K562 (cell line): Measurements from ENCODE around the gene GABRP. TPM values are rescaled to one million over a fixed set of nuclear protein-coding genes. Genes with fewer than 3 reads are reported as not detected.

Source experiments
- ATAC-seq: fragments of 200-7000 bp; cut with Tn5 transposase; 3 replicates; pipeline ENCODE4 v1.9.1; 2020; ENCODE audit warnings: moderate library complexity
- BruUV-seq: library from RNA; stranded (reverse); fragments of 400-500 nt; replicated peaks from 2 replicates; lab custom pipeline; 2021; lab: Mats Ljungman, UMichigan
- CTCF ChIA-PET: fragments of 300-600 bp; formaldehyde crosslinking; extraction: SDS; loops from one replicate; lab custom pipeline; 2021; ENCODE audit warnings: low intra/inter-chr PET ratio; lab: Yijun Ruan, JAX
- POLR2A ChIA-PET: fragments of 300-600, 350-650 bp; sonication (Branson Sonifier 250); formaldehyde crosslinking; extraction: SDS; loops from one replicate; lab custom pipeline; 2021; ENCODE audit warnings: antibody characterized with exemption, inconsistent platforms; lab: Yijun Ruan, JAX
- DNase-seq, 4 experiments: peaks; one replicate each; pipeline versions ENCODE4 v3.0.0 to v3.0.0-alpha.2; 2011 to 2018; ENCODE audit warnings: low spot score in 3 of 4, mixed read lengths in 3 of 4; ENCODE audit errors: extremely low read depth in 1 of 4
- FAIRE-seq: peaks from 2 replicates; lab custom pipeline; 2011; peaks lifted over from hg19 to GRCh38; lab: Jason Lieb, UNC
- H2AFZ ChIP-seq: 2 replicates; pipeline ENCODE4 v1.6.0; 2011; ENCODE audit warnings: low read depth, low read length, control low read depth, inconsistent platforms
- H3K27ac ChIP-seq: fragments of 200-600 bp; 3 replicates; pipeline ENCODE4 v1.8.0; 2011; ENCODE audit warnings: low read depth, mild to moderate bottlenecking, control low read depth, inconsistent platforms, low read length, moderate library complexity, mixed read lengths; ENCODE audit errors: extremely low read depth
- H3K27me3 ChIP-seq, 2 experiments: fragments of 300-600 bp in 1 of 2; 2 replicates in 1 of 2; 3 replicates in 1 of 2; pipeline versions ENCODE4 v1.6.0 to v1.8.0; 2011; ENCODE audit warnings: inconsistent platforms in 2 of 2, low read length in 2 of 2, mild to moderate bottlenecking in 1 of 2, mixed read lengths in 1 of 2, moderate library complexity in 1 of 2; ENCODE audit not compliant: control insufficient read depth in 2 of 2, insufficient read depth in 2 of 2
- H3K36me3 ChIP-seq: fragments of 300-600 bp; 3 replicates; pipeline ENCODE4 v1.8.0; 2011; ENCODE audit warnings: mild to moderate bottlenecking, low read length, inconsistent platforms; ENCODE audit not compliant: control insufficient read depth, insufficient read depth
- H3K4me1 ChIP-seq, 2 experiments: fragments of 200-600 bp in 1 of 2; replicated peaks in 1 of 2; 2 replicates in 1 of 2; 3 replicates in 1 of 2; pipeline versions ENCODE4 v1.5.1 to v1.8.0; 2011; ENCODE audit warnings: inconsistent platforms in 2 of 2, low read length in 2 of 2, mild to moderate bottlenecking in 1 of 2, mixed read lengths in 1 of 2, moderate library complexity in 1 of 2; ENCODE audit not compliant: control insufficient read depth in 2 of 2, insufficient read depth in 2 of 2
- H3K4me2 ChIP-seq: 2 replicates; pipeline ENCODE4 v1.6.1; 2011; ENCODE audit warnings: low read length, control low read depth, inconsistent platforms, mixed read lengths; ENCODE audit not compliant: insufficient read depth
- H3K4me3 ChIP-seq: fragments of 200-600 bp; sonication (generic), shearing (Covaris generic); 2 replicates; pipeline ENCODE4 v1.5.1; 2016; ENCODE audit warnings: control low read depth, inconsistent platforms
- H3K79me2 ChIP-seq: fragments of 200-600 bp; 3 replicates; pipeline ENCODE4 v1.8.0; 2011; ENCODE audit warnings: low read length, inconsistent platforms; ENCODE audit not compliant: control insufficient read depth, insufficient read depth
- H3K9ac ChIP-seq, 2 experiments: 2 replicates each; pipeline versions ENCODE4 v1.6.0 to v1.6.1; 2011; ENCODE audit warnings: low read depth in 2 of 2, low read length in 2 of 2, control low read depth in 1 of 2, inconsistent platforms in 1 of 2, mild to moderate bottlenecking in 1 of 2, mixed read lengths in 1 of 2; ENCODE audit not compliant: insufficient read depth in 1 of 2
- H3K9me1 ChIP-seq: one replicate; pipeline ENCODE4 v1.6.0; 2011; ENCODE audit warnings: inconsistent platforms, mild to moderate bottlenecking, low read length, moderate library complexity; ENCODE audit not compliant: control insufficient read depth, insufficient read depth
- H3K9me3 ChIP-seq: replicated peaks from 2 replicates; pipeline ENCODE4 v1.5.1; 2011; ENCODE audit warnings: low read depth, low read length, inconsistent platforms; ENCODE audit not compliant: control insufficient read depth, insufficient read depth
- H4K20me1 ChIP-seq: replicated peaks from 2 replicates; pipeline ENCODE4 v1.6.1; 2011; ENCODE audit warnings: low read length, inconsistent platforms, mixed read lengths; ENCODE audit not compliant: control insufficient read depth, insufficient read depth
- CTCF ChIP-seq, 3 experiments: IDR thresholded peaks in 2 of 3; conservative IDR thresholded peaks in 1 of 3; 2 replicates each; pipeline ENCODE4 v1.5.1; 2011 to 2012; ENCODE audit warnings: low read length in 3 of 3, mild to moderate bottlenecking in 3 of 3, control low read depth in 2 of 3, improper control_type of control experiment in 1 of 3, inconsistent platforms in 1 of 3, low read depth in 1 of 3, mixed read lengths in 1 of 3, moderate library complexity in 1 of 3; ENCODE audit not compliant: insufficient read depth in 2 of 3
- ZBTB43 ChIP-seq: sonication (generic); formaldehyde crosslinking; IDR thresholded peaks from 2 replicates; pipeline ENCODE4 v1.8.0; 2023; ENCODE audit warnings: mild to moderate bottlenecking, missing genetic modification reagents
- ZNF507 ChIP-seq: conservative IDR thresholded peaks from 2 replicates; pipeline ENCODE4 v1.6.1; 2017; ENCODE audit warnings: missing genetic modification characterization, missing compliant biosample characterization
- ZNF639 ChIP-seq, 2 experiments: fragments of 200-800 bp in 1 of 2; sonication (Bioruptor generic) in 1 of 2; sonication (generic) in 1 of 2; formaldehyde crosslinking in 1 of 2; IDR thresholded peaks in 1 of 2; conservative IDR thresholded peaks in 1 of 2; 2 replicates each; pipeline versions ENCODE4 v1.5.0 to v1.6.1; 2016 to 2020; ENCODE audit warnings: missing compliant biosample characterization in 1 of 2, missing genetic modification characterization in 1 of 2, missing genetic modification reagents in 1 of 2
- WGBS: fragments of 100-300 bp; shearing (Covaris generic); methylation state at CpG from one replicate; pipeline ENCODE4 v1.1.6; 2016; ENCODE audit warnings: low coverage, mixed read lengths; ENCODE audit not compliant: insufficient coverage; ENCODE audit errors: missing lambda C conversion rate; 5-methylcytosine and 5-hydroxymethylcytosine counted together
- in situ Hi-C: fragments of 300-500 bp; cut with MboI; formaldehyde crosslinking; loops from 4 replicates; pipeline ENCODE4 v1.15.0; 2018; ENCODE audit warnings: inconsistent platforms, mixed read lengths
- intact Hi-C: fragments of 100-400 bp; cut with micrococcal nuclease; formaldehyde crosslinking; loops from 2 replicates; pipeline ENCODE4 v1.14.2; 2022
- polyA plus RNA-seq, 8 experiments: library from polyadenylated mRNA; depleted of rRNA in 4 of 8; stranded (reverse) in 5 of 8; unstranded in 3 of 8; fragments of >200 nt; fragmentation: Nextera tagmentation in 2 of 8; fragmentation: Illumina TruSeq in 1 of 8; extraction: Ambion mirVana in 2 of 8; extraction: Trizol in 1 of 8; gene quantifications; 2 replicates each; pipeline versions ENCODE4 v1.2.1 to v1.2.3, GENCODE V29; 2011 to 2014; ENCODE audit warnings: inconsistent platforms in 1 of 8, missing spikeins in 1 of 8
- total RNA-seq, 7 experiments: library from RNA; depleted of rRNA in 6 of 7; stranded (reverse); fragments of >200 nt in 6 of 7; fragmentation: Illumina TruSeq in 2 of 7; extraction: Trizol in 2 of 7; gene quantifications; 2 replicates each; pipeline versions ENCODE4 v1.2.1 to v1.2.3, GENCODE V29; 2011 to 2021; ENCODE audit warnings: low replicate concordance in 1 of 7

GABRP gene
- total and polyA plus RNA-seq, 9 of the 15 experiments (the other 6 are each of a cell fraction or from before 2014, with no cell fraction given) = not detected

GRCh38 chr5:170774831-170775230, 8.7 kb upstream of the GABRP start:
- no peaks in the 10 kb centered on the region for H3K36me3 ChIP-seq
- H3K27me3 ChIP-seq = peaks cover 0 to 4% of the 10 kb centered on the region in 2 experiments; a peak in 1 of 5 replicates
- H3K4me3 ChIP-seq = no peak overlapping the region
- no peak overlapping the region for H3K27ac ChIP-seq
- intact Hi-C loops = no loop called here
- ChIA-PET CTCF (no interaction called here), POLR2A (no interaction called here)
- TF ChIP-seq CTCF (IDR thresholded peaks at IDR 0.05 in 2 of 3, conservative IDR thresholded peaks at IDR 0.05 in 1 of 3; ENCODE audit: insufficient read depth in 2 of 3, low read depth in 1 of 3, low read length in 3 of 3) (peak; percentile 12 to 25 (median 17); a peak in 1 of 6 replicates), ZNF507 (no peak)
- no peaks in the 10 kb centered on the region for H4K20me1 ChIP-seq
- no peak overlapping the region for H3K4me2 ChIP-seq
- no peak overlapping the region for H2AFZ ChIP-seq
- H3K9me1 ChIP-seq = no peaks in the 10 kb centered on the region
- FAIRE-seq (no peak), ATAC-seq (peak; percentile 66; the same call in 2 of the 3 replicates), DNase-seq (peak; percentile 5 to 24 (median 19))
- no TSS peak for BruUV-seq
- H3K79me2 ChIP-seq = no peaks in the 10 kb centered on the region
- 2% methylated on average over 5 of the region's 5 CpGs for WGBS
- no peaks in the 10 kb centered on the region for H3K4me1 ChIP-seq
- H3K9me3 ChIP-seq = no peaks in the 10 kb centered on the region
- no peak overlapping the region for H3K9ac ChIP-seq
- in situ Hi-C loops = no loop called here

GRCh38 chr5:170781946-170782345, 1.6 kb upstream of the GABRP start:
- H3K9me3 ChIP-seq = no peaks in the 10 kb centered on the region
- FAIRE-seq = no peak
- intact Hi-C loops = no loop called here
- BruUV-seq = no TSS peak
- WGBS = 0% methylated on average over 1 of the region's 1 CpG
- H3K4me1 ChIP-seq = no peaks in the 10 kb centered on the region
- H2AFZ ChIP-seq = no peak overlapping the region
- CTCF ChIA-PET = no interaction called here
- H3K4me2 ChIP-seq = no peak overlapping the region
- in situ Hi-C loops = no loop called here
- H4K20me1 ChIP-seq = no peaks in the 10 kb centered on the region; the same call in 1 of the 2 replicates
- H3K4me3 ChIP-seq = no peak overlapping the region
- no peak for DNase-seq
- H3K27ac ChIP-seq = no peak overlapping the region
- ATAC-seq = no peak
- no peak overlapping the region for H3K9ac ChIP-seq
- POLR2A ChIA-PET = no interaction called here
- H3K9me1 ChIP-seq = peaks cover 3% of the 10 kb centered on the region
- no peaks in the 10 kb centered on the region for H3K36me3 ChIP-seq
- H3K79me2 ChIP-seq = no peaks in the 10 kb centered on the region
- no peaks in the 10 kb centered on the region for H3K27me3 ChIP-seq
- TF ChIP-seq ZNF639 (CRISPR knock-in tag; conservative IDR thresholded peaks at IDR 0.05 in 1 of 2, IDR thresholded peaks at IDR 0.05 in 1 of 2) = no peak
- TF ChIP-seq ZBTB43 (CRISPR knock-in tag) = no peak
